Neural cell (in vitro differentiated cells): Measurements from ENCODE around the gene ABHD10. TPM values are rescaled to one million over a fixed set of nuclear protein-coding genes. Genes with fewer than 3 reads are reported as not detected.
A peak's percentile ranks its signal among the peaks of the same experiment; 100 is the strongest.

Source experiments
- H2AFZ ChIP-seq: fragments of 200-600, 300-800 bp; sonication (generic), shearing (Covaris generic); 2 replicates; pipeline ENCODE4 v1.6.0; 2014; ENCODE audit warnings: low read depth, mild to moderate bottlenecking, antibody characterized with exemption, low read length, moderate library complexity
- H3F3A ChIP-seq: fragments of 200-600 bp; shearing (Covaris generic); 2 replicates; pipeline ENCODE4 v1.6.1; 2016; ENCODE audit warnings: mild to moderate bottlenecking, moderate library complexity, mixed read lengths, antibody characterized with exemption, low read length; ENCODE audit not compliant: insufficient read depth, poor library complexity, severe bottlenecking
- H3K27ac ChIP-seq: fragments of 200-600, 300-800 bp; sonication (generic), shearing (Covaris generic); 2 replicates; pipeline ENCODE4 v1.5.1; 2014; ENCODE audit warnings: mild to moderate bottlenecking, low read length, moderate library complexity
- H3K27me3 ChIP-seq: fragments of 300-800, 200-600 bp; sonication (generic), shearing (Covaris generic); 2 replicates; pipeline ENCODE4 v1.6.0; 2014; ENCODE audit warnings: mild to moderate bottlenecking, low read depth, low read length, moderate library complexity; ENCODE audit not compliant: insufficient read depth
- H3K36me3 ChIP-seq: fragments of 300-800, 200-600 bp; sonication (generic), shearing (Covaris generic); 2 replicates; pipeline ENCODE4 v1.5.1; 2014; ENCODE audit warnings: mild to moderate bottlenecking, antibody characterized with exemption, low read length, moderate library complexity; ENCODE audit not compliant: insufficient read depth
- H3K4me2 ChIP-seq: fragments of 300-800, 200-600 bp; sonication (generic), shearing (Covaris generic); 2 replicates; pipeline ENCODE4 v1.6.0; 2014; ENCODE audit warnings: mild to moderate bottlenecking, low read length
- H3K4me3 ChIP-seq: fragments of 300-800, 200-600 bp; sonication (generic), shearing (Covaris generic); 2 replicates; pipeline ENCODE4 v1.5.1; 2014; ENCODE audit warnings: mild to moderate bottlenecking, low read length, moderate library complexity
- H3K79me2 ChIP-seq: fragments of 200-600 bp; shearing (Covaris generic); replicated peaks from 2 replicates; pipeline ENCODE4 v1.6.0; 2014; ENCODE audit warnings: mild to moderate bottlenecking, low read length, moderate library complexity; ENCODE audit not compliant: insufficient read depth
- H3K9ac ChIP-seq: fragments of 300-800, 200-600 bp; sonication (generic), shearing (Covaris generic); 2 replicates; pipeline ENCODE4 v1.6.1; 2016; ENCODE audit warnings: mild to moderate bottlenecking, low read length, mixed read lengths
- H3K9me2 ChIP-seq: fragments of 200-600 bp; shearing (Covaris generic); 2 replicates; pipeline ENCODE4 v1.6.1; 2016; ENCODE audit warnings: mild to moderate bottlenecking, low read length, mixed read lengths; ENCODE audit not compliant: insufficient read depth
- H3K9me3 ChIP-seq: fragments of 200-600, 300-800 bp; sonication (generic), shearing (Covaris generic); 2 replicates; pipeline ENCODE4 v1.6.1; 2016; ENCODE audit warnings: mild to moderate bottlenecking, mixed run types, low read length, moderate library complexity, mixed read lengths
- H4K20me1 ChIP-seq: fragments of 200-600 bp; shearing (Covaris generic); 2 replicates; pipeline ENCODE4 v1.6.1; 2016; ENCODE audit warnings: mild to moderate bottlenecking, mixed run types; ENCODE audit not compliant: insufficient read depth
- EP300 ChIP-seq: fragments of 450-650 bp; conservative IDR thresholded peaks from 2 replicates; pipeline ENCODE4 v1.6.1; 2014; ENCODE audit warnings: antibody characterized with exemption, mild to moderate bottlenecking, moderate library complexity; ENCODE audit not compliant: poor library complexity, severe bottlenecking
- EZH2 ChIP-seq: fragments of 200-600, 300-800 bp; shearing (Covaris generic), sonication (generic); IDR thresholded peaks from 2 replicates; pipeline ENCODE4 v1.6.1; 2014; ENCODE audit warnings: antibody characterized with exemption, low read length, borderline replicate concordance, mild to moderate bottlenecking; ENCODE audit not compliant: insufficient read depth, poor library complexity, severe bottlenecking
- MXI1 ChIP-seq: fragments of 450-650 bp; conservative IDR thresholded peaks from 2 replicates; pipeline ENCODE4 v1.6.1; 2014; ENCODE audit warnings: antibody characterized with exemption, mild to moderate bottlenecking; ENCODE audit not compliant: poor library complexity, severe bottlenecking
- POLR2AphosphoS5 ChIP-seq: IDR thresholded peaks from 2 replicates; pipeline ENCODE4 v1.6.1; 2012
- RAD21 ChIP-seq: fragments of 450-650 bp; conservative IDR thresholded peaks from 2 replicates; pipeline ENCODE4 v1.6.1; 2014; ENCODE audit warnings: antibody characterized with exemption, mild to moderate bottlenecking, moderate library complexity
- SMC3 ChIP-seq: fragments of 450-650 bp; conservative IDR thresholded peaks from 2 replicates; pipeline ENCODE4 v1.6.1; 2014; ENCODE audit warnings: antibody characterized with exemption, mild to moderate bottlenecking, moderate library complexity; ENCODE audit not compliant: poor library complexity
- TAF1 ChIP-seq: IDR thresholded peaks from 2 replicates; pipeline ENCODE4 v1.6.1; 2012; ENCODE audit warnings: low read depth
- polyA plus RNA-seq: library from polyadenylated mRNA; depleted of rRNA; stranded (reverse); fragments of >200 nt; gene quantifications from 2 replicates; pipeline ENCODE4 v1.2.3, GENCODE V29; 2014
- TF ChIP-seq, protein P1 (sequence below): IDR thresholded peaks from 2 replicates; pipeline ENCODE4 v1.6.1; 2012; ENCODE audit warnings: borderline replicate concordance
- TF ChIP-seq, protein P2 (sequence below): fragments of 450-650 bp; IDR thresholded peaks from 2 replicates; pipeline ENCODE4 v1.5.1; 2014; ENCODE audit warnings: antibody characterized with exemption, mild to moderate bottlenecking, moderate library complexity; ENCODE audit not compliant: poor library complexity, severe bottlenecking

Gene ABHD10
- polyA plus RNA-seq, 1 donor from 2014 or later, result 84.7 TPM

DNA sequence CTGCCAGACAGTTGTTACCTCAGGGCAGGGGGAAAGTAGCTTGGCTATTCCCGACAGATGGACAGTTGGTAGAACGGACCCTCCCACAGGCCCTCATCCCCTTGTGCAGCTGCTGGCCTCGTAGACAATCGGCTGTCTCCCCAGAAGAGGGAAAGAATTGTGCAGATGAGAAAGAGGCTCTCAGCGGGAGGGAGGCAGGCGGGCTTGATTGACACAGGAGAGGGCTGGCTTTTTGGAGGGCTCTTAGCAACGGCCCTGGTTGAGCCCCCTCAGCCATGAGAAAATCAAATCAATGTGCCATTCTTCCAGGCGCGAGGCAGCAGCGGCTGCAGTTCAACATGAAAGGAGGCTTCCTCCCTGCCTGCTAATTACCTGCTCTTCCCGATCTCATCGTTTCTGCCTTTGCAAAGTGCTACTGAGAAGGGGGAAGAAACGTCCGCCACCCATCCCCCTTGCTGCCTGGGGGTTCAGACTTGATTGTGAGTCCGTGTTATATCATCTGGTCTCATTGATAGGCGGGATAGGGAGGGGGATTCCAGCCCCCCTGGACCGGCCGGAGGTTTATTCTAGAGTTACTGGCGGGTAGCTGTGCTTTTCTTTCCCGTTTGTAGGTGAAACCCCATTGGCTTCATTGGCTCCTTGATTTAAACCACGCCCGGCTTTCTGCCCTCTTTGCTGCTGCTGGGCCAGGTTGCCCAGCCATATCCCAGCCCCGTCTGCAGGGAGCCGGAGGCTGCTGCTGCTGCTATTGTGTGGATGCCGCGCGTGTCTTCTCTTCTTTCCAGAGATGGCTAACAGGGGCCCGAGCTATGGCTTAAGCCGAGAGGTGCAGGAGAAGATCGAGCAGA lies 20.0 kb downstream of the ABHD10 start, which contains the start of gene TAGLN3:
TSS of gene TAGLN3 (plus strand) at position 287 of the 848 bp plus-strand sequence. CDS start at position 788, 501 bp downstream.
- Histone ChIP-seq H3K9me2 (no peaks in the 10 kb centered on the region), H3K27ac (peak within 1 kb of the TSS; percentile 98), H4K20me1 (no peaks in the 10 kb centered on the region), H3K79me2 (peaks cover 51% of the 10 kb centered on the region), H3K36me3 (peaks cover 12% of the 10 kb centered on the region), H3K27me3 (no peaks in the 10 kb centered on the region), H3K4me3 (peak within 1 kb of the TSS; percentile 88), H3F3A (no peaks in the 10 kb centered on the region), H3K4me2 (peak within 1 kb of the TSS; percentile 99), H3K9me3 (no peaks in the 10 kb centered on the region), H3K9ac (peak within 1 kb of the TSS; percentile 99), H2AFZ (peak within 1 kb of the TSS; percentile 78)
- TF ChIP-seq MXI1 (peak; percentile 64), TAF1 (peak; percentile 69), RAD21 (peak; percentile 43), EP300 (peak; percentile 55), SMC3 (peak; percentile 46), POLR2AphosphoS5 (peak; percentile 84), EZH2 (no peak)
- TF ChIP-seq, protein P1, sequence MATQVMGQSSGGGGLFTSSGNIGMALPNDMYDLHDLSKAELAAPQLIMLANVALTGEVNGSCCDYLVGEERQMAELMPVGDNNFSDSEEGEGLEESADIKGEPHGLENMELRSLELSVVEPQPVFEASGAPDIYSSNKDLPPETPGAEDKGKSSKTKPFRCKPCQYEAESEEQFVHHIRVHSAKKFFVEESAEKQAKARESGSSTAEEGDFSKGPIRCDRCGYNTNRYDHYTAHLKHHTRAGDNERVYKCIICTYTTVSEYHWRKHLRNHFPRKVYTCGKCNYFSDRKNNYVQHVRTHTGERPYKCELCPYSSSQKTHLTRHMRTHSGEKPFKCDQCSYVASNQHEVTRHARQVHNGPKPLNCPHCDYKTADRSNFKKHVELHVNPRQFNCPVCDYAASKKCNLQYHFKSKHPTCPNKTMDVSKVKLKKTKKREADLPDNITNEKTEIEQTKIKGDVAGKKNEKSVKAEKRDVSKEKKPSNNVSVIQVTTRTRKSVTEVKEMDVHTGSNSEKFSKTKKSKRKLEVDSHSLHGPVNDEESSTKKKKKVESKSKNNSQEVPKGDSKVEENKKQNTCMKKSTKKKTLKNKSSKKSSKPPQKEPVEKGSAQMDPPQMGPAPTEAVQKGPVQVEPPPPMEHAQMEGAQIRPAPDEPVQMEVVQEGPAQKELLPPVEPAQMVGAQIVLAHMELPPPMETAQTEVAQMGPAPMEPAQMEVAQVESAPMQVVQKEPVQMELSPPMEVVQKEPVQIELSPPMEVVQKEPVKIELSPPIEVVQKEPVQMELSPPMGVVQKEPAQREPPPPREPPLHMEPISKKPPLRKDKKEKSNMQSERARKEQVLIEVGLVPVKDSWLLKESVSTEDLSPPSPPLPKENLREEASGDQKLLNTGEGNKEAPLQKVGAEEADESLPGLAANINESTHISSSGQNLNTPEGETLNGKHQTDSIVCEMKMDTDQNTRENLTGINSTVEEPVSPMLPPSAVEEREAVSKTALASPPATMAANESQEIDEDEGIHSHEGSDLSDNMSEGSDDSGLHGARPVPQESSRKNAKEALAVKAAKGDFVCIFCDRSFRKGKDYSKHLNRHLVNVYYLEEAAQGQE, result peak; percentile 76
- TF ChIP-seq, protein P2, sequence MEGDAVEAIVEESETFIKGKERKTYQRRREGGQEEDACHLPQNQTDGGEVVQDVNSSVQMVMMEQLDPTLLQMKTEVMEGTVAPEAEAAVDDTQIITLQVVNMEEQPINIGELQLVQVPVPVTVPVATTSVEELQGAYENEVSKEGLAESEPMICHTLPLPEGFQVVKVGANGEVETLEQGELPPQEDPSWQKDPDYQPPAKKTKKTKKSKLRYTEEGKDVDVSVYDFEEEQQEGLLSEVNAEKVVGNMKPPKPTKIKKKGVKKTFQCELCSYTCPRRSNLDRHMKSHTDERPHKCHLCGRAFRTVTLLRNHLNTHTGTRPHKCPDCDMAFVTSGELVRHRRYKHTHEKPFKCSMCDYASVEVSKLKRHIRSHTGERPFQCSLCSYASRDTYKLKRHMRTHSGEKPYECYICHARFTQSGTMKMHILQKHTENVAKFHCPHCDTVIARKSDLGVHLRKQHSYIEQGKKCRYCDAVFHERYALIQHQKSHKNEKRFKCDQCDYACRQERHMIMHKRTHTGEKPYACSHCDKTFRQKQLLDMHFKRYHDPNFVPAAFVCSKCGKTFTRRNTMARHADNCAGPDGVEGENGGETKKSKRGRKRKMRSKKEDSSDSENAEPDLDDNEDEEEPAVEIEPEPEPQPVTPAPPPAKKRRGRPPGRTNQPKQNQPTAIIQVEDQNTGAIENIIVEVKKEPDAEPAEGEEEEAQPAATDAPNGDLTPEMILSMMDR, result no peak

DNA sequence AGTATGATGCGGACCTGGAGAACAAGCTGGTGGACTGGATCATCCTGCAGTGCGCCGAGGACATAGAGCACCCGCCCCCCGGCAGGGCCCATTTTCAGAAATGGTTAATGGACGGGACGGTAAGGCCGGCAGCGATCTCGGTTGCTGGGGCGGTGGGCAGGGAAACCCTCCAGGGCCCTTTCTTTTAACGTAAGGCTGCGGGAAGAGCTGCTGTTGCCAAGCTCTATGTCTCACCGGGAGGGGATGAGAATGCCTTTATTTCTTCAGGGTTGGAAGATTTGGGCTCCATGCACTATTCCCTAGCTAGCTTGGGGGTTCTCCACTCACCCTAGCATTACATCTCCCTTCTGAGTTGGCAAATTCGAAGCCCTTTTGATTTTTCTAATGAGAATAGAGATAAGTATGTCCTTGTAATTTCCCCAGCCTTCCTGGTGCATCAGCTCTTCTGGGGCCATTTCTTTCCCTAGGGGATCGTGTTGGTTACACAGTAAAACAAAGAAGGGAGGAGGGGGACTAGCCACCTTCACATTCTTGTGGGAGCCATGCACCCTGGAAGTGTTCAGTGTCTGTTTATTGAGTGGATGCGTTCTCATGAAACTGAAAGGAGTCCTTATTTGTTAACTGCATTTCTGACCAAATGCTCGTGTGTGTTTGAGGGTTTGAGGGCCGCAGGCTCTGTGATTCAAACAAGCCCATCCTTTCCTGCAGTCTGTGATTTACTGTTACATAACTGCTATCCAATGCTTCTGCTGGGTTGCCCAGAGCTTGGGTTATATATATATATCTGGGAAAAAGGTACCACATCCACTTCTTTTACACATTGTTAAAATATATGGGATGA lies 20.9 kb downstream of the ABHD10 start:
- no peaks in the 10 kb centered on the region for H3K9me3 ChIP-seq
- H4K20me1 ChIP-seq, result no peaks in the 10 kb centered on the region
- no peak for TF ChIP-seq MXI1
- no peak for TF ChIP-seq SMC3
- TF ChIP-seq, protein P2, result no peak
- no peak for TF ChIP-seq EZH2
- peak; percentile 4 for TF ChIP-seq TAF1
- TF ChIP-seq POLR2AphosphoS5, result peak; percentile 59
- TF ChIP-seq EP300, result no peak
- no peak for TF ChIP-seq RAD21
- TF ChIP-seq, protein P1, result peak; percentile 13
- H3K4me2 ChIP-seq, result peak overlapping the region; percentile 99
- peak overlapping the region; percentile 88 for H3K4me3 ChIP-seq
- H3K9me2 ChIP-seq, result no peaks in the 10 kb centered on the region
- peak overlapping the region; percentile 99 for H3K9ac ChIP-seq
- H3F3A ChIP-seq, result no peaks in the 10 kb centered on the region
- peak overlapping the region; percentile 78 for H2AFZ ChIP-seq
- H3K36me3 ChIP-seq, result peaks cover 13% of the 10 kb centered on the region
- no peaks in the 10 kb centered on the region for H3K27me3 ChIP-seq
- H3K27ac ChIP-seq, result peak overlapping the region; percentile 98
- H3K79me2 ChIP-seq, result peaks cover 58% of the 10 kb centered on the region
